ENCODE results near the gene FDPS. TPM values are rescaled to one million over a fixed set of nuclear protein-coding genes. Genes with fewer than 3 reads are reported as not detected.

FDPS gene
- total RNA-seq, 4 donors from 2014 or later, result 89.0 to 103 (median 98.9) TPM

- H3K27ac ChIP-seq, result peak overlapping the region; percentile 80 to 97 (median 92)
- H3K36me3 ChIP-seq, result peaks cover 0 to 10% of the 10 kb centered on the region in 2 donors
- H3K27me3 ChIP-seq, result no peaks in the 10 kb centered on the region
- H3K4me1 ChIP-seq, result peaks cover 30 to 33% of the 10 kb centered on the region in 2 donors
- no peaks in the 10 kb centered on the region for H3K9me3 ChIP-seq
- TF ChIP-seq CTCF (IDR thresholded peaks at IDR 0.05) (no peak), POLR2A (IDR thresholded peaks at IDR 0.05) (peak in 1 of 2 donors; percentile 77)
- DNase-seq, result peak; percentile 97
- WGBS, 2 donors, result 1 to 2% methylated on average over 26 to 27 of the region's 44 CpGs
- intact Hi-C loops (cut with DNase I), result loop anchor here (5.0 kb wide), 2 partner anchors 47 to 67 kb away; partner anchors contain the start of genes ENTREP3 and HCN3
- H3K4me3 ChIP-seq (replicated peaks in 1 of 3), result peak overlapping the region; percentile 66 to 84 (median 84)
Observed at GRCh38 chr1:155324037-155324716, 15.5 kb downstream of the FDPS start.

- DNase-seq, result peak; percentile 67 to 76
- Histone ChIP-seq H3K9me3 (no peaks in the 10 kb centered on the region), H3K27me3 (no peaks in the 10 kb centered on the region), H3K27ac (peak overlapping the region in 2 of 3 donors; percentile 13 to 97), H3K36me3 (peaks cover 0 to 10% of the 10 kb centered on the region in 2 donors), H3K4me1 (peaks cover 30 to 33% of the 10 kb centered on the region in 2 donors), H3K4me3 (replicated peaks in 1 of 3) (peak overlapping the region; percentile 66 to 84 (median 84))
- TF ChIP-seq CTCF (IDR thresholded peaks at IDR 0.05) (peak in 5 of 6 experiments; percentile 32 to 48 (median 45)), POLR2A (IDR thresholded peaks at IDR 0.05) (no peak)
- intact Hi-C loops (cut with DNase I), result loop anchor here (5.0 kb wide), 2 partner anchors 48 to 68 kb away; partner anchors contain the start of genes ENTREP3 and HCN3
- 4 to 12% methylated on average over 11 to 33 of the region's 59 CpGs for WGBS, 2 donors
Observed at GRCh38 chr1:155324717-155325602, 16.3 kb downstream of the FDPS start.

- peaks cover 4 to 10% of the 10 kb centered on the region in 2 donors for H3K36me3 ChIP-seq
- H3K4me1 ChIP-seq, result peaks cover 25 to 28% of the 10 kb centered on the region in 2 donors
- no peak for TF ChIP-seq POLR2A (IDR thresholded peaks at IDR 0.05)
- no peak for TF ChIP-seq CTCF (IDR thresholded peaks at IDR 0.05)
- no peaks in the 10 kb centered on the region for H3K9me3 ChIP-seq
- no peaks in the 10 kb centered on the region for H3K27me3 ChIP-seq
- WGBS, 2 donors, result 32 to 39% methylated on average over 6 of the region's 6 CpGs
- DNase-seq, result no peak
- peak overlapping the region in 2 of 3 donors; percentile 13 to 97 for H3K27ac ChIP-seq
- peak overlapping the region in 1 of 3 donors; percentile 84 for H3K4me3 ChIP-seq (replicated peaks in 1 of 3)
- intact Hi-C loops (cut with DNase I), result no loop called here
Observed at GRCh38 chr1:155325603-155325893, 16.9 kb downstream of the FDPS start.

- WGBS, 2 donors, result 93 to 96% methylated on average over 6 of the region's 6 CpGs
- H3K4me1 ChIP-seq, result peaks cover 21 to 25% of the 10 kb centered on the region in 2 donors
- H3K4me3 ChIP-seq (replicated peaks in 1 of 3), result no peak overlapping the region
- no peak overlapping the region for H3K27ac ChIP-seq
- peaks cover 9 to 14% of the 10 kb centered on the region in 2 donors for H3K36me3 ChIP-seq
- no peak for DNase-seq
- TF ChIP-seq CTCF (IDR thresholded peaks at IDR 0.05), result no peak
- TF ChIP-seq POLR2A (IDR thresholded peaks at IDR 0.05), result no peak
- no peaks in the 10 kb centered on the region for H3K27me3 ChIP-seq
- intact Hi-C loops (cut with DNase I), result no loop called here
- no peaks in the 10 kb centered on the region for H3K9me3 ChIP-seq
Observed at GRCh38 chr1:155326020-155326526, 17.4 kb downstream of the FDPS start.
